Fibroblast of pulmonary artery (primary cell): ENCODE data around the gene PACS2.

Experiments used
- DNase-seq: peaks from one replicate; pipeline ENCODE4 v3.0.0-alpha.2; 2010; ENCODE audit warnings: low read depth
- H3K4me3 ChIP-seq: replicated peaks from 2 replicates; pipeline ENCODE4 v1.5.1; 2011; ENCODE audit warnings: low read depth, mild to moderate bottlenecking, control low read depth, low read length, moderate library complexity
- TF ChIP-seq, protein P1 (sequence below): IDR thresholded peaks from 2 replicates; pipeline ENCODE4 v1.5.1; 2011; ENCODE audit warnings: mild to moderate bottlenecking, control low read depth, low read length, inconsistent platforms; ENCODE audit errors: missing control alignments

PACS2 gene

DNA sequence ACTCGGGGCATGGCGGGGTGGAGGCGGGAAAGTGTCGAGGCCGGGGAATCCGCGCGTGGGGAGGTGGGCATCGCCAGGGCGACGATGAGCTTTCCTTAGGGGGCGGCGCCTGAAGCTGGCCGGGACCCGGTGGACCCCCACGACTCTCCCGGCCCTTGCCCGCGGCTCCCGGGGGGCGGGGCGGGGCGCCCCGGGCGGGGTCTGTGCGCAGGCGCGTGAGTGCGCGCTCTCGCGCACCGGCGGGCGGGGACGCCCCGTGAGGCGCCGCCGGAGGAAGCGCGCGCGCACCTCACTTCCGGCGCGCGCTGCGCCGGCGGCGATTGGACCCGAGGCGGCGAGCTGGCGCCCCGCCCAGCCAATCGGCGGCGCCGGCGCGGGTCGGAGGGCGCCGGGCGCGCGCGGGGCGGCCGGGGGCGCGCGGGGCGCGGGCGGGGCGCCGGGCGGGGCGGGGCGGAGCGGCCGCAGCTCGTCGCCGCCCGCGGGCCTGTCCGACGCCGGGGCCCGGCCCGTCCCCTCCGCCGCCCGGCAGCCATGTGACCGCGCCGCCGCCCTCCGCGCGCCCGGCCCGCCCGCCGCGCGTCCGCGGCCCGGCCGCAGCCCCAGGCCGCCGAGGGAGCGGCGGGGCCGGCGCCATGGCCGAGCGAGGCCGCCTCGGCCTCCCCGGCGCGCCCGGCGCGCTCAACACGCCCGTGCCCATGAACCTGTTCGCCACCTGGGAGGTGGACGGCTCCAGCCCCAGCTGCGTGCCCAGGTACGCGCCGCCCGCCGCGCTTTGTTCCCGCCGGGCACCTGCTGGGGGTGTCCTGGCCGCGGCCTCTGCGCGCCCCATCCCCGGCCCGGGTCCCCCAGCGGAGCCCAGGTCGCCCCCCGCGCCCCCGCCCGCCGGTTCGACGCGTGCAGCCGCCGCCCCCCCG is at the start of gene PACS2:
PACS2 (plus strand) TSS at position 462 of the 914 bp plus-strand sequence; CDS start at position 633, 171 bp downstream.
- TF ChIP-seq, protein P1, sequence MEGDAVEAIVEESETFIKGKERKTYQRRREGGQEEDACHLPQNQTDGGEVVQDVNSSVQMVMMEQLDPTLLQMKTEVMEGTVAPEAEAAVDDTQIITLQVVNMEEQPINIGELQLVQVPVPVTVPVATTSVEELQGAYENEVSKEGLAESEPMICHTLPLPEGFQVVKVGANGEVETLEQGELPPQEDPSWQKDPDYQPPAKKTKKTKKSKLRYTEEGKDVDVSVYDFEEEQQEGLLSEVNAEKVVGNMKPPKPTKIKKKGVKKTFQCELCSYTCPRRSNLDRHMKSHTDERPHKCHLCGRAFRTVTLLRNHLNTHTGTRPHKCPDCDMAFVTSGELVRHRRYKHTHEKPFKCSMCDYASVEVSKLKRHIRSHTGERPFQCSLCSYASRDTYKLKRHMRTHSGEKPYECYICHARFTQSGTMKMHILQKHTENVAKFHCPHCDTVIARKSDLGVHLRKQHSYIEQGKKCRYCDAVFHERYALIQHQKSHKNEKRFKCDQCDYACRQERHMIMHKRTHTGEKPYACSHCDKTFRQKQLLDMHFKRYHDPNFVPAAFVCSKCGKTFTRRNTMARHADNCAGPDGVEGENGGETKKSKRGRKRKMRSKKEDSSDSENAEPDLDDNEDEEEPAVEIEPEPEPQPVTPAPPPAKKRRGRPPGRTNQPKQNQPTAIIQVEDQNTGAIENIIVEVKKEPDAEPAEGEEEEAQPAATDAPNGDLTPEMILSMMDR = no peak
- peak within 1 kb of the TSS; percentile 71 for H3K4me3 ChIP-seq
- DNase-seq = peak; percentile 87

DNA sequence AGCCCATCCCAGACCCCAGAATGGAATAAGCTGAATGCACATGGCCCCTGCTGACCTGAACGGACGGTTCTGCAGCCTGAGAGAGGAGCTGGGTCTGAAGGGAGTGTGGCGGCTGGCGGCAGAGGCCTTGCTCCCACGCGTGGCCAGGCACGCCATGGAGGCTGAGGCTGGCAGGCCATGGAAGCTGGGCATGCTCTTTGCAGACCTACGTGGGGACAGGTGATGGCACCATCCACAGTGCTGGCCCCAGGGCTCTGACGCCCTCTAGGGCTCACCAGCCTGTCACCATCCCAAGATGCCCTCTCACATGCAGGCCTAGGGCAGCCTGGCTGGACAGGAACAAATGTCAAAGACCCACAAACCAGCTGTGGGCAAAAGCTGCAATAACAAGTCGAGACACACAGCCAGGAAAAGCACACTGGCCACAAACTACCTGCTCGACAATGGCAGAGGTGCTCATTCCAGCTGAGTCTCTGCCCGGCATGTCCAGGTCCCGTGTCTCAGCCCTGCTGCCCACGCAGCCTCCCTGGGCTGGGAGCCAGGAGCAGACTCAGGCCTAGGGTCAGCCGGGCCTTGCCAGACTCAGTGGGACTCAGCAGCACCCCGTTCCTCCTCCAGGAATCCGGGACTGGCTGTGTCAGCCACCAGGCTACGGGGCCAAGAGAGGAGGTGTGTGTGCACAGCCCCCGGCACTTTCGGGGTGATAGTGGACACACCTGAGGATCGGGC is 46.6 kb upstream of the PACS2 start:
- no peak overlapping the region for H3K4me3 ChIP-seq
- TF ChIP-seq, protein P1 = no peak
- DNase-seq = no peak

DNA sequence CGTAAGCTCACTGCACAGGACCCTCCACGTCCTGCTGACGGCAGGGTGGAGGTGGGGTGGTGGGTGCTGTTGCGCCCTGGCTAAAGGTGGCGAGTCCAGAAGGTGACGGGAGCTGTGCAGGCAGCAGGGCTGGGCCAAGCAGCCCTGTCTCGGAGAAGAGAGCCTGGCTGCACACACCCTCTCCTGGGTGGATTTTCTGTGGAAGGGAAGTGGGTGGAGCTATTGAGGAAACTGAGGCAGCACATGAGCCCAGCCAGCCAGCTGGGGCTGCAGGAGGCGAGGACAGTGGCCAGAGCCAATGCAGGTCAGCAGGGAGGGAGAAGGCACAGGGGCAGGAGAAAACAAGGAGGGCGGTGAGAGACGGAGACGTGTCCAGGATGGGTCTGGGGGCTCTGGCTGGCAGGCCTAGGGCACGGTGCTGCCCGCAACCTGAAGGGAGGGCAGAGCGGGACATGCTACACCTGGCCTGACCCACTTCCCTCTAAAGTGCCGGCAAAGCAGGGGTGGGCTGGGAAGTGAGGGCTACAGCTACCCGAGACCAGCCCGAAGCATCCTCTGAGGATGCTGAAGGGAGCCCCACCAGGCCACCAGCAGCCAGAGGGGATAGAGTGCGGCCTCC is 45.7 kb upstream of the PACS2 start:
- TF ChIP-seq, protein P1 = no peak
- no peak overlapping the region for H3K4me3 ChIP-seq
- DNase-seq = no peak

DNA sequence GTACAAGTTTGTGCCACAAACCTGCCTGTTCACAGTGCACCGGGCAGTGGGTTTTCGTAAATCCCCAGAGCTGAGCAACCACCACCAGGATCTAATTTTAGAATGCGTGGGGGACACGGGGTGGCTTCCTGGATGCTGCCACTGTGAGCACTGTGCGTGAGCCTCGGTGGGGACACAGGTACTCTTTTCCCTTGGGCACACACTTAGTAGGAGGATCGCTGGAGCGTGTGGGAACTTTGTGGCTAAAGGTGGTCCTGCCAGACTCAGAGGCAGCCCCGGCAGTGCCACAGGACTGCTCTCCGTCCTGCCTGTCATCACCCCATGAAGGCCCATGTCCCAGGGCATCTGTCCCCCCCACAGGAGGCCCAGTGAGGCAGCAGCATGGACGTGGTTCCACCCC is 45.1 kb upstream of the PACS2 start:
- TF ChIP-seq, protein P1 = no peak
- H3K4me3 ChIP-seq = no peak overlapping the region
- no peak for DNase-seq

DNA sequence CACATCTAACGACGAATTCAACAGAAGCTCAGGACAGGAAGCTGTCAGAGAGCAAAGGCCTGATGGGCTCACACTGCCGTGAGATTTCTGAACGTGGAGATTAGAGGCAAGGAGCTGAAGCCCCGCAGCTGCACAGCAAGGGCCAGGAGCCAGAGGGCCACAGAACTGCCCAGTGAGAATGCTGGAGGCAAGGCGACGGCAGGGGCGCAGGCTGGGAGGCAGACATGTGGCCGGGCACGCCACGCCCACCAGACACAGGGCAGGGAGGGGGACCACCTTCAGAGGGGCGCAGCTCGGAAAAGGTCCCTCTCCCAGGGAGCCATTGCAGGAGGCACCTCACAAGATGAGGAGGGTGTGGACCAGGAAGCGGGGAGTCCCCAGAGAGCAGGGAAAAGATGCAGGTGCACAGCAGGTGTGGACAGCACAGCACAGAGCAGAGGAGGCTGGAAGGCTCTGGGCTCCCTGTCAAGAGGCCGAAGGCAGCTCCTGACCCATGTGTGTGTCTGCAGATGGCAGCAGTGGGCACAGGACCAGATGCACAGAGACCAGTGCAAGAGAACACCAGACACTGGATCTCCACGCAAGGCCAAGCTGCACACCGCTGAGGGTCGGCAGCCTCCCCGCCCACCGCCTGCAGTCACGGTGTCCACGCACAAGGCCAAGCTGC is 43.2 kb upstream of the PACS2 start:
- no peak overlapping the region for H3K4me3 ChIP-seq
- DNase-seq = no peak
- TF ChIP-seq, protein P1 = no peak

DNA sequence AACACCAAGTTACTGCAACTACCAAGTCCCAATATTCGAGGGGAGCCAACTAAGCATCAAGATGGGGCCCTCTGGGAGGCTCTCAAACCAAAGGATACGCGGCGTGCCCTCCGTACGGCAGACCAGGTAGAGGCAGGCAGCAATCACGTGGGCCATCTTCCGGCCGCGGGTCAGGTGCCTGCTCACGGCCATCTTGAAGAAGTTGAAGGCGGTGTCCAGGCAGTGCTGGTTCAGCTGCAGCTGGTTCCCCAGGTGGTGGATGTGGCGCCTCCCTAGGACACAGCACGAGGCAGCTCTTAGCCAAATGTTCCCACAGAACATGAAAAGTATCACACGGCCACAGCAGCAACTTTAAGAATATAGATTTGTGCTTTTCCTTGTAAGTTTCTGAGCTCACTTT is 41.9 kb upstream of the PACS2 start:
- DNase-seq = no peak
- TF ChIP-seq, protein P1 = no peak

More for the DNA sequence above, 41.9 kb upstream of the PACS2 start:
- no peak overlapping the region for H3K4me3 ChIP-seq
